Daoy (cell line): ENCODE data around the gene VAV2. TPM values are rescaled to one million over a fixed set of nuclear protein-coding genes. Genes with fewer than 3 reads are reported as not detected.
A peak's percentile ranks its signal among the peaks of the same experiment; 100 is the strongest.

Experiments used
- DNase-seq: peaks from one replicate; pipeline ENCODE4 v3.0.0-alpha.2; 2015; ENCODE audit warnings: low read depth
- total RNA-seq: library from RNA; depleted of rRNA; stranded (reverse); fragments of >200 nt; shearing (Covaris generic); gene quantifications from 2 replicates; pipeline ENCODE4 v1.2.3, GENCODE V29; 2014

Gene VAV2
- total RNA-seq, 1 experiment from 2014 or later = 11.3 TPM

DNA sequence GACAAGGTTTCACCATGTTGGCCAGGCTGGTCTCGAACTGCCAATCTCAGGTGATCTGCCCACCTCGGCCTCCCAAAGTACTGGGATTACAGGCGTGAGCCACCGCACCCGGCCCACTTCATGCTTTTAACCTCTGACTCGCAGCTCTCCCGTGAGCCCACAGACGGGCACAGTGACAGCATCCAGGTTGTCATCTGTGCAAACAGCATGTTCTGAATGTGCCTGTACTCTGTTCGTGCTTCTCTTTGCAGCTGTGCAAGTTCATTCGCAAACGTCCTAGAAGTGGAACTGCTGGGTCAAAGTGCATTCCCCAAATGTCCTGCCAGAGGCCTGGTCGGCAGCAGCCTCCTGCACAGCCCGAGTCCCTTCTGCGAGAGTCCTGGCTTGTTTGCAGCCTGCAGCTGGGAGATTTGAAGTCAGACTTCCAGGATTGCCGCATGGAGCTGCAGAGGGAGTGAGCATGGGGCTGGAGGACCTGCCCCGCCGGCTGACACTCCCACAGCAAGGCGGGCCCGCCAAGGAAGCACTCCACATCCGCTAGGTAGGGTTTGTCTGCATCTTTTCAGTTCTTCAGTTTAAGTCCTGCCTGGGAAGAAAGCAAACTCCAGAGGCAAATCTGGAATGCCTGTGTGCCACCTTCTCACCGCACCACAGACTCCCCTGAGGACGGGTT is 36.6 kb upstream of the VAV2 start:
- peak; percentile 2 for DNase-seq

GRCh38 chr9:134028076-134028475 is 36.0 kb upstream of the VAV2 start:
- DNase-seq = peak; percentile 2

DNA sequence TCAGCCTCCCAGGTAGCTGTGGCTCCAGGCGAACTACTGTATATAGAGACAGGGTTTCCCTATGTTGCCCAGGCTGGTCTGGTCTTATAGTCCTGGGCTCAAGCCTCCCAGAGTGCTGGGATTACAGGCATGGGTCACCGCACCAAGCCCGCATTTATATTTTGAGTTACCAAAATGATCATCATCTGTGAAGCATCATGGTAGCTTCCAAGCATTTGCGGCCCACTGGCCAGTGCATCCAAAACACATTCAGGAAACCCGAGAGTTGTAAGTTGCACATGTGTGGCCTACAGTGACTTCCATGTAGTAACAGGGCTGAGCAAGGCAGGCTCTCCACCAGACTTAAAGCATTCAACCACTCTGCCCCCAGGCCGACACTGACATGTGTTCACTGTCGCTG is 35.4 kb upstream of the VAV2 start:
- DNase-seq = peak; percentile 1

- no peak for DNase-seq
Observed at GRCh38 chr9:134026981-134027380, 34.9 kb upstream of the VAV2 start.

DNA sequence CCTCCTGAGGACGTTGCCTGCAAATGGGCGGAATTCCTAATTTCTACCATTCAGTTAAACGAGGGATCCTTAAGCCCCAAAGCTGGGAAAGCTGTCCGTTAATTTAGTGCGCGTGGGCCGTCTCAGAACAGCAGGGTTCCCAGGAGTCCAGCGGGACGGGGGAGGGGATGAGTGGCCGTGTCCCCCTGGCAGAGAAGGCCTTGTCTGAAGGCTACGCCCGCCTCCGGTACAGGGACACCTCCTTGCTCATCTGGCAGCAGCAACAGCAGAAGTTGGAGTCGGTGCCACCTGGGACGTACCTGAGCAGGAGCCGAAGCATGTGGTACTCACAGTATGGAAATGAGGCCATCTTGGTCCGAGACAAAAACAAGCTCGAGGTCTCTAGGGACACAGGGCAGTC is 34.5 kb upstream of the VAV2 start:
- peak; percentile 3 for DNase-seq

DNA sequence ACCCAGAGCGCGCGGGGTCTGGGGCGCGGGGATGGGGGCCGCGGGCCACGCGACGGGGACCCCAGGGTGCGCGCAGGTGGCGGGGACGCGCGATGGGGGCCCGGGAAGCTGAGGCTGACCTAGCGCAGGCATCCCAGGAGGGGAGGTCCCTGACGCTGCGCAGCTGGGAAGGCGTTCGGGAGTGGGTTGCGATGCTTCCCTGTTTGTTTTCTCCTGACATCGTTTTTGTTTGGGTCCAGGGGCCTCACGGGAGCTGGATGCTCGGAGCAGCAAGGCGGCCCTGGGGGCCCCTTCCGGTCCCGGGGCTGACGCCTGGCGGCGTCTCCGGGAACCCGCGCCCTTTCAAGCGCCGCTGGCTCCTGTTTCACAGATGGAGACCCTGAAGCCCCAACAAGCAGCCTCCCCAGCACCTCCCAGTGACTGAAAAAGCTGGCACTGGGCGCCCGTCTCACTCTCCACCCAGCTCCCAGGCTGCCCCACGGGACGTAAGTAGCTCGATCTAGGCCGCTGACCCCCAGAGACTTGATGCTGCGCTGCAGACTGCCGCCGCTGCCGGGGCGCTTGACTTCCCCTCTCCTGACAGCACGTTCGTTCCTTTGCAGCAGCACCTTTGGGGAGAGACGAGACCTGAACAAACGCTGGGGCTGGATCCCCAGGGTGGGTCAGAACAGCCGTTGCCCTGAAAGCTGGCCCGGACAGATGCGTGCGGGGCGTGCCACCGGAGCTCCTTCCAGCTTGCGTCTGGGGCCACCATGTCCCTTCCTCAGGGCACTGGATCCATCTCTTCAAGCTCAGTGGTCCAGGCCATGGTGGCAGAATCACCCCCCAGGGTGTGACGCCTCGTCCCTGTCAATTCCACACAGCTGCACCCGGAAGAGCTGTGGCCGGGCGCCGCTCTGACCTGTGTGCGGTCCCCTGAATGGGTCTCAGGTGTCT is 33.8 kb upstream of the VAV2 start:
- DNase-seq = peak; percentile 56

DNA sequence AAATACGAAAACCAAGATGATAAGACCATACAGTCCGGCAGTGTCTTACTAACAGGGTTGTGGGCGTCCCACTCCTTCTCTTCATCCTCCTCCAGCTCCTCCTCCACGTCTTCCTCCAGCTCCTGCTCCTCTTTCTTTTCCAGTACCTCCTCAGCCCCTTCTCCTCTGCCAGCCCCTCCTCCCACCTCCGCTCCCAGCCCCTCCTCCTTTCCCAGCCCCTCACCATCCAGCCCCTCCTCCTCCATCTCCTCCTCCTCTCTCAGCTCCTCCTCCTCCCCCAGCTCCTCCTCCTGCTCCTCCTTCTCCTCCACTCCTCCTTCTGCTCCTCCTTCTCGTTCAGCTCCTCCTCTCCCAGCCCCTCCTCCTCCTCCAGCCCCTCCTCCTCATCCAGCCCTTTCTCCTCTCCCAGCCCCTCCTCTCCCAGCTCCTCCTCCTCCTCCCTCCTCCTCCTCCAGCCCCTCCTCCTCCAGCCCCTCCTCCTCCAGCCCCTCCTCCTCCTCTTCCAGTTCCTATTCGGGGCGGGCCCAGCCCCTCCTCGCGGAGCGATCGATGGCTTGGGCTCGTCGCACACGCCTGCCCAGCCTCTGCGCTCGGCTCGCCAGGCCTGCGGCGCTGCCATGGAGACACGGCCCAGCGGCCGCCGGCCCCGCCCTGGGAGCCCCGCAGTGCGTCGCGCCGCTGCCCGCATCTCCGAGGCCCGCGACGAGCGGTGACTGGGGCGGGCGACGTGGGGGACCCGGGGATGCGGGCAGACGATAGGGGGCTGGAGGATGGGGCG is 32.9 kb upstream of the VAV2 start, which contains the start of gene BRD3OS:
Gene BRD3OS, plus strand, starts transcription at position 654 of the 778 bp plus-strand sequence. CDS start 1,267 bp downstream, outside the sequence.
- DNase-seq = peak; percentile 99

DNA sequence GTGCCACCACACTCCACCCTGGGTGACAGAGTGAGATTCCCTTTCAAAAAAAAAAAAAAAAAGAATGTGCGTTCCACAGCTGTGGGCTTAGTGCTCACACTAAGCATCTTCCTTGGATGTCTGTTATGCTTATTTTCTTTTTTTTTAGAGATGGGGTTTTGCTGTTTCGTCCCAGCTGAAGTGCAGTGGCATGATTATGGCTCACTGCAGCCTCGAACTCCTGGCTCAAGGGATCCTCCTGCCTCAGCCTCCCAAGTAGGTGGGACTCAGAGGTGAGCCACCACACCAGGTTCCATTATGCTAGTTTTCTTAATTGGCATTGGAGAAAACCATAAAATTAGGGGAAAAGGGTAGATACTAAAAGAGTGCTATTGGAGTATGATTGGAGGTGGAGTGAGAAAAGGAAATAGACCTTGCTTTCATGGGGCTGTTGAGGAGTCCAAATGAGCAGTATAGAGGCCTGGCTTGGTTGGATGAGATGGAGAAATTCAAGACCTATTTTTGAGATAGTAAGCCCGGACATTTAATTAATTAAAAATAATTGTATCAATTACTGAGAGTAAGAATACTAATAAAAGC is 32.2 kb upstream of the VAV2 start:
- peak; percentile 1 for DNase-seq

- DNase-seq = no peak
Observed at GRCh38 chr9:134014946-134015345, 22.8 kb upstream of the VAV2 start.

DNA sequence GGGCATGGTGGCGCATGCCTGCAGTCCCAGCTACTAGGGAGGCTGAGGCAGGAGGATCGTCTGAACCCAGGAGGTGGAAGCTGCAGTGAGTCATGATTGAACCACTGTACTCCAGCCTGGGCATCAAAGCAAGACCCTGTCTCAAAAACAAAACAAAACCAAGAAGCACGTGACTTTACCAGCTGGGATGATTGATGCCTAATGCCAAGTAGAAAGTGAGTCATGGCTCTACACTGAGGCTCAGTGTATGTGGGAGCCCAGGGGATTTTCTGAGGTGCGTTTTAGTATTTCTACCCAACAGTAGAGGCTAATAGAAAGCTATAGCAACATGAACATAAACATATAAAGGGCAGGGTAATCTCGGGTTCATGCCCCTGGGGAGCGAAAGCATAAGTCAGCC is 19.3 kb upstream of the VAV2 start:
- DNase-seq = no peak

DNA sequence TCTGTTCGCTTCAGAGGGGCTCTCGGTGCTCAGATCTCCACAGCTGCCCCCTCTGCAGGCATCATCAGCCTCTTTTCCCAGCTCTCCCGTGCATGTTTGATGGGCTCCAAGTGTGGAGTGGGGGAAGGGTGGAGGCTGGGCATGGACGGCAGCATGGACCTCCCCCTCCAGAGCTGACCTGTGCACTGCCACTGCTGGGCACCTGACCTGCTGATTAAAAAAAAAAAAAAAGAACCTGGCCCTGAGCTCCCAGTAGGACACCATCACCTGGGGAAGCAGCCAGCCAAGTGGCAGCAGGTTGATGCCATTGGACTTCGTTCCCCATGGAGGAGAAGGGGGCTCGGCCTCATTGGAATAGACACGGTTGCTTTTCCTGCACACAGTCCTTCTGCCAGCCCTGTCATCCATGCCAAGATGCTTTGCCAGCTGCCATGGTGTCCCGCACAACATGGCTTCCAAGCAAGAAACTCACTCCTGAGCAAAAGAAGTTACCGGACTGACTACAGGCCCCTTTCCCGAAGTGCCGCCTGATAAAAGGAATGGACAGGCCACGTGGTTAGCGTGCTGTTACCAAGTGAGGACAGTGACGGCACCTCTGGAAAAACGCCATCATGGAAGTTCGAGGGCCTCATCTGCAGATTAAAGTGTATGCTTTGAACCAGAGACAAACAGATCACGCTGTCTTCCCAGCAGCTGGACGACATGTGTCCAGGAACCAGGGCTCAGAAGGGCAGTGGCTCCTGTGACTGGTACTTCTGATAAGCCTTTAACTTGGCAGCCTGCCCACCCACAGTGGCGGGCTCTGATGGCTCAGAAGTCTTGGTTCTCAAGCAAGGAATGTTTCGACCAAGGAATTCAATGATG is 18.4 kb upstream of the VAV2 start:
- DNase-seq = peak; percentile 35

- DNase-seq = no peak
Observed at GRCh38 chr9:134007571-134007970, 15.4 kb upstream of the VAV2 start.

DNA sequence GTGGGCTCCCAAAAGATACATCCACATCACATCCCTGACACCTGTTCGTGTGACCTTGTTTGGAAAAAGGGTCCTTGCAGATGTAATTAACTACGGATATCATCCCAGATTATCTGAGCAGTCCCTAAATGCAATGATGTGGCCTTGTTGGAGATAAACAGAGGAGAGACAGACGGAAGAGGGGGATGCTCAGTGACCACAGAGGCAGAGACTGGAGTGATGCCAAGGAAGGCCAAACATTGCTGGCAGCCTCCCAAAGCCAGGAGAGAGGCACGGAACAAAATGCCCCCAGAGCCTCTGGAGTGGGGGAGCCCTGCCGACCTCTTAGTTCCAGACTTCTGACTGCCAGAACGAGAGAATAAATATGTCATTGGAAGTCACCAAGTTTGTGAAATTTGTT is 15.0 kb upstream of the VAV2 start:
- no peak for DNase-seq

- DNase-seq = no peak
Observed at GRCh38 chr9:134005381-134005780, 13.3 kb upstream of the VAV2 start.

DNA sequence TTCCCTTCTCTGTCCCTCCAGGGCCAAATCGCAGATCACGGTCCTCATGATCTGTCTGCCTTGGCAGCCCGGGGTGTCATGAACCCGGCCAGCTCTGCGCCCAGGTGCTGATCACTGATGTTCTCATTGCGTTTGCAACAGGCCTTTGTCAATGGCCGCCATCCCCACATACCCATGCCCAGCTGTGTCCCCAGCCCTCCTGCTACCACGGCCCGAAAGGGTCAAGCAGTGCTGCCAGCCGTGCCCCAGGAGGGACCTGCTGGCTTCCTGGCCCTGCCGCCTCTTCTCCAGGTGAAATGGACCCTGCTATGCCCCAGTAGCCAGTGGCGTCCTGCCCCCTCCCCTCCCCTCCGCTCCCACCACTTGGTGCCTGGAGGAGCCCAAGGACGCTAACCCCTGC is 12.8 kb upstream of the VAV2 start:
- DNase-seq = no peak

- DNase-seq = no peak
Observed at GRCh38 chr9:134004131-134004873, 12.2 kb upstream of the VAV2 start.

DNA sequence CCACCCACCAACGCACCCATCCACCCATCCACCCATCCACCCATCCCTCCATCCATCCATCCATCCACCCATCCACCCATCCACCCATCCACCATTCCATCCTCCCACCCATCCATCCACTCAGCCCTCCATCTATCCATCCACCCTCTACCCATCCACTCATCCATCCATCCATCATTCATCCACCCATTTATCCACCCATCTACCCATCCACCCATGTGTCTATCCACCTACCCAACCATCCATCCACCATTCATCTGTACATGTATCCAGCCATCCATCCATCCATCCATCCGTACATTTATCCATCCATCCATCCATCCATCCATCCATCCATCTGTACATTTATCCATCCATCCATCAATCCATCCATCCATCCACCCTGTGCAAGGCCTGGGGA is 11.1 kb upstream of the VAV2 start:
- DNase-seq = no peak

GRCh38 chr9:134002796-134003195 is 10.7 kb upstream of the VAV2 start:
- DNase-seq = no peak

DNA sequence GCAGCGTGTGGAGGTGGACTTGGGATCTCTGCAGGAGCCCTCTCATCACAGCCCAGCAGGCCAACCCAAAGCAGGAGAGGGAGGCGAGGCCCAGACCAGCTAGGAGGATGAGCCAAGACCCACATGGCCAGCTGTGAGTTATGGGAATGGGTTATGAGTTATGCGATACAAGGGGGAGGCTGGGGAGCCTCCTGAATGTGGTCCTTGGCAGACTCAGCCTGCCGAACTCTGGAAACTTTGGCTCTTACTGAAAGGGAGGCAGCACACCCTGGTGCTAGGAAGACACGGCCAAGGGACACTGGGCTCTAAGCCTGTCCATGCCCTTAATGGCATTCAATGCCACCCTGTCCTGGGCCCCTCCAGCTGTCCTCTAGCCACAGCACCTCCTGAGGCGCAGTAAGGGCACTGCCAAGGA is 7.7 kb upstream of the VAV2 start:
- DNase-seq = no peak
